B cell (primary cell): ENCODE measurements around the gene BMP7. TPM values are rescaled to one million over a fixed set of nuclear protein-coding genes. Genes with fewer than 3 reads are reported as not detected.

ENCODE experiments used
- ATAC-seq: fragments of 200-7000 bp; cut with Tn5 transposase; one replicate; pipeline ENCODE4 v1.10.0; 2021; ENCODE audit warnings: low read depth, mild to moderate bottlenecking, moderate number of reproducible peaks, moderate library complexity
- CTCF ChIA-PET: fragments of 350-600 bp; sonication (Branson Sonifier 250); formaldehyde crosslinking; loops from one replicate; lab custom pipeline; 2021; ENCODE audit warnings: antibody characterized with exemption, inconsistent platforms; lab: Charles Lee
- POLR2A ChIA-PET: fragments of 350-600 bp; sonication (Branson Sonifier 250); formaldehyde crosslinking; loops from one replicate; lab custom pipeline; 2021; ENCODE audit warnings: antibody characterized with exemption; lab: Charles Lee
- DNase-seq: peaks from one replicate; pipeline ENCODE4 v3.0.0; 2013
- H2AFZ ChIP-seq: 2 replicates; pipeline ENCODE4 v1.6.1; 2012; ENCODE audit warnings: mild to moderate bottlenecking, low read depth, low read length; ENCODE audit not compliant: insufficient read depth, poor library complexity, severe bottlenecking
- H3K27ac ChIP-seq, 2 donors: 1 replicate in 1 of 2; 2 replicates in 1 of 2; pipeline ENCODE4 v1.5.1; 2012 to 2013; ENCODE audit warnings: low read length in 2 of 2, mild to moderate bottlenecking in 2 of 2, moderate library complexity in 1 of 2
- H3K27me3 ChIP-seq, 4 experiments: fragments of 200-600 bp in 1 of 4; sonication (generic) in 1 of 4; replicated peaks in 1 of 4; 1 replicate in 2 of 4; 2 replicates in 2 of 4; pipeline versions ENCODE4 v1.6.1 to v1.7.0; 2013 to 2016; ENCODE audit warnings: low read length in 3 of 4, mild to moderate bottlenecking in 2 of 4, mixed read lengths in 1 of 4, moderate library complexity in 1 of 4; ENCODE audit not compliant: insufficient read depth in 4 of 4, control insufficient read depth in 3 of 4; ENCODE audit errors: control extremely low read depth in 1 of 4
- H3K36me3 ChIP-seq, 2 experiments: replicated peaks in 1 of 2; 1 replicate in 1 of 2; 2 replicates in 1 of 2; pipeline versions ENCODE4 v1.6.1 to v1.7.1; 2013; ENCODE audit warnings: low read length in 1 of 2; ENCODE audit not compliant: insufficient read depth in 2 of 2, control insufficient read depth in 1 of 2; ENCODE audit errors: control extremely low read depth in 1 of 2, extremely low read depth in 1 of 2
- H3K4me1 ChIP-seq, 2 donors: fragments of 200-600 bp in 1 of 2; sonication (generic) in 1 of 2; 1 replicate in 1 of 2; 2 replicates in 1 of 2; pipeline versions ENCODE4 v1.5.1 to v1.6.1; 2013 to 2017; ENCODE audit warnings: low read length in 2 of 2; ENCODE audit not compliant: control insufficient read depth in 2 of 2, insufficient read depth in 2 of 2
- H3K4me2 ChIP-seq: replicated peaks from 2 replicates; pipeline ENCODE3; 2012; ENCODE audit warnings: mild to moderate bottlenecking, low read depth, low read length; ENCODE audit not compliant: poor library complexity, severe bottlenecking
- H3K4me3 ChIP-seq, 5 experiments: fragments of 200-600 bp in 1 of 5; sonication (generic) in 1 of 5; 1 replicate in 3 of 5; 2 replicates in 2 of 5; pipeline versions ENCODE4 v1.5.1 to v1.7.0; 2011 to 2016; ENCODE audit warnings: low read length in 4 of 5, mild to moderate bottlenecking in 4 of 5, low read depth in 2 of 5, control low read depth in 1 of 5, moderate library complexity in 1 of 5; ENCODE audit not compliant: insufficient read depth in 1 of 5; ENCODE audit errors: control extremely low read depth in 1 of 5, extremely low read depth in 1 of 5
- H3K79me2 ChIP-seq: fragments of 200-600 bp; sonication (generic); one replicate; pipeline ENCODE4 v1.6.0; 2016; ENCODE audit warnings: low read length; ENCODE audit not compliant: control insufficient read depth, insufficient read depth
- H3K9ac ChIP-seq: fragments of 200-600 bp; sonication (generic); 2 replicates; pipeline ENCODE4 v1.6.1; 2017; ENCODE audit warnings: mild to moderate bottlenecking, low read length, moderate library complexity
- H3K9me3 ChIP-seq, 3 donors: one replicate each; pipeline versions ENCODE4 v1.6.1 to v1.7.1; 2013; ENCODE audit warnings: low read length in 2 of 3; ENCODE audit not compliant: control insufficient read depth in 2 of 3, insufficient read depth in 1 of 3; ENCODE audit errors: control extremely low read depth in 1 of 3
- H4K20me1 ChIP-seq: 2 replicates; pipeline ENCODE4 v1.6.0; 2012; ENCODE audit warnings: mild to moderate bottlenecking, low read length; ENCODE audit not compliant: insufficient read depth, control insufficient read depth, poor library complexity, severe bottlenecking
- H3K27ac Mint-ChIP-seq: one replicate; pipeline ENCODE4 v1.8.0; 2021; ENCODE audit warnings: mixed read lengths
- H3K27me3 Mint-ChIP-seq: one replicate; pipeline ENCODE4 v1.8.0; 2021; ENCODE audit warnings: mixed read lengths
- H3K4me1 Mint-ChIP-seq: one replicate; pipeline ENCODE4 v1.8.0; 2021; ENCODE audit warnings: mixed read lengths
- H3K4me3 Mint-ChIP-seq: one replicate; pipeline ENCODE4 v1.8.0; 2021; ENCODE audit warnings: mixed read lengths
- H3K9me3 Mint-ChIP-seq: one replicate; pipeline ENCODE4 v1.8.0; 2022; ENCODE audit warnings: mixed read lengths; ENCODE audit not compliant: insufficient read depth
- CTCF ChIP-seq: fragments of 200-600 bp; IDR thresholded peaks from one replicate; pipeline ENCODE4 v1.8.0; 2022; ENCODE audit warnings: antibody characterized with exemption, mild to moderate bottlenecking
- EZH2 ChIP-seq: IDR thresholded peaks from 2 replicates; pipeline ENCODE4 v1.6.1; 2012; ENCODE audit warnings: borderline replicate concordance, low read depth, mild to moderate bottlenecking, moderate library complexity, low read length; ENCODE audit not compliant: insufficient read depth, poor library complexity, severe bottlenecking
- WGBS: methylation state at CpG from one replicate; pipeline ENCODE4 v1.1.5; 2013; ENCODE audit warnings: missing lambda C conversion rate; ENCODE audit not compliant: insufficient coverage; 5-methylcytosine and 5-hydroxymethylcytosine counted together
- intact Hi-C: fragments of 100-400 bp; cut with micrococcal nuclease; formaldehyde crosslinking; loops from one replicate; pipeline ENCODE4 v1.10.0; 2022
- polyA plus RNA-seq: library from polyadenylated mRNA; depleted of rRNA; stranded (reverse); fragments of >200 nt; gene quantifications from 2 replicates; pipeline ENCODE4 v1.2.3, GENCODE V29; 2012
- total RNA-seq, 2 donors: library from RNA; stranded (reverse); fragments of 120-200 nt in 1 of 2; gene quantifications; 1 replicate in 1 of 2; 2 replicates in 1 of 2; pipeline versions ENCODE4 v1.2.3 to v1.2.4, GENCODE V29; 2013 to 2022

BMP7 gene
- total and polyA plus RNA-seq, 2 donors (not counting 1 experiment from before 2014, with no cell fraction given): not detected

GRCh38 chr20:57174737-57175136 is 91.7 kb downstream of the BMP7 start:
- POLR2A ChIA-PET: no interaction called here

GRCh38 chr20:57173986-57174385 is 92.5 kb downstream of the BMP7 start:
- Mint-ChIP-seq H3K27ac (no peak overlapping the region), H3K4me3 (no peak overlapping the region), H3K9me3 (no peaks in the 10 kb centered on the region), H3K27me3 (peaks cover 15% of the 10 kb centered on the region), H3K4me1 (no peaks in the 10 kb centered on the region)
- POLR2A ChIA-PET: no interaction called here
- no peak for DNase-seq
- Histone ChIP-seq H3K27me3 (no peaks in the 10 kb centered on the region), H3K4me1 (no peaks in the 10 kb centered on the region), H3K79me2 (no peaks in the 10 kb centered on the region), H4K20me1 (no peaks in the 10 kb centered on the region), H3K9ac (no peak overlapping the region), H3K36me3 (no peaks in the 10 kb centered on the region), H3K4me2 (no peak overlapping the region), H2AFZ (no peak overlapping the region), H3K9me3 (peaks cover 0 to 11% (median 0%) of the 10 kb centered on the region in 3 donors), H3K4me3 (no peak overlapping the region), H3K27ac (no peak overlapping the region)
- CTCF ChIA-PET: no interaction called here
- WGBS: 75% methylated on average over 5 of the region's 5 CpGs
- TF ChIP-seq CTCF (no peak), EZH2 (no peak)
- no peak for ATAC-seq
- intact Hi-C loops: no loop called here

More at GRCh38 chr20:57174737-57175136, 91.7 kb downstream of the BMP7 start:
- H3K79me2 ChIP-seq: no peaks in the 10 kb centered on the region
- H3K27me3 Mint-ChIP-seq: peaks cover 16% of the 10 kb centered on the region
- TF ChIP-seq EZH2 (no peak), CTCF (no peak)
- no peaks in the 10 kb centered on the region for H4K20me1 ChIP-seq
- H3K9me3 ChIP-seq: peaks cover 0 to 15% (median 0%) of the 10 kb centered on the region in 3 donors
- H3K27ac ChIP-seq: no peak overlapping the region
- DNase-seq (no peak), ATAC-seq (no peak)
- no peak overlapping the region for H2AFZ ChIP-seq
- no peak overlapping the region for H3K4me2 ChIP-seq
- H3K4me1 Mint-ChIP-seq: no peaks in the 10 kb centered on the region
- intact Hi-C loops: no loop called here
- no peaks in the 10 kb centered on the region for H3K9me3 Mint-ChIP-seq
- 78% methylated on average over 9 of the region's 9 CpGs for WGBS
- H3K9ac ChIP-seq: no peak overlapping the region
- no peak overlapping the region for H3K27ac Mint-ChIP-seq
- H3K4me3 Mint-ChIP-seq: no peak overlapping the region
- H3K27me3 ChIP-seq: no peaks in the 10 kb centered on the region
- CTCF ChIA-PET: no interaction called here
- no peaks in the 10 kb centered on the region for H3K36me3 ChIP-seq
- H3K4me3 ChIP-seq: no peak overlapping the region
- H3K4me1 ChIP-seq: no peaks in the 10 kb centered on the region
